ENCODE data around the gene PLD3.
"Not testable (repeated sequence)": the region's sequence is repeated elsewhere in the genome, so short reads cannot be mapped to it uniquely, and the experiment has no call there.

PLD3 gene

DNA sequence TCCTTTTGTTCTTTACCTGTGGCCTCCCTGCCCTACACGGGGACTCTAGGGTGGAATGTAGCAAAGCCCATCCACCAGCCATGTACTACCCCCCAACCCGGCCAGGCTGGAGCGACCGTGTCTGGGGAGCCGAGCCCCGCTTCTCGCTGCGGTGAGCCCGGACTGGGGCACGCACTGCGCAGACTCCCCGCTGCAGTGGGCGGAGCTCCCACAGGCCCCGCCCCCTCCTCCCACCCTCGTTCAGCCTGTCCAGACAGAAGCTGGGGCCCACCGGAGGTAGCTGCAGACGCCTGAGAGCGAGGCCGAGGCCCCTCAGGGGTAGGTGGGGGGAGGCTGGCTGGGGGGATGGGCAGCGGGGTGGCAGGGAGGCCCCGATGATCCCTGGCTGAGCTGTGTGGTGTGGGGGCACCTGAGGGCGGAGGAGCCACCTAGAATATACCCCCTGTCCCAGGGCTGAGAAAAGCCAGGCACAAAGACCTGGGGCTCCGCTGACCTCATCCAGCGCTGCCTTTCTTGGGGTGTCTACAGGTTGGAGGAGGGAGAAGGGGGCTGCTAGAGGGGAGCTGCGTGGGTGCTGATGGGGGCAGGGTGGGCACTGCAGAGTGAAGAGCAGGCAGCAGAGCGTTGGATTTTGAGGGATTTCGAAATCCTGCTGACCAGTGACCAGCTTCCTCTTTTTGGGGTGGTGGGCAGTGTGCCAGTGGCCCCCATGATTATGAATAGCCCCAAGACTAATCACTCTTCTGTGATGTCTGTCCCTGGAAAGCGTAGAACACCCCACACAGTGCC lies 17.3 kb downstream of the PLD3 start:
- DNase-seq = peak; percentile 14

- DNase-seq = no peak
Observed at GRCh38 chr19:40366697-40367561, 18.4 kb downstream of the PLD3 start.

DNA sequence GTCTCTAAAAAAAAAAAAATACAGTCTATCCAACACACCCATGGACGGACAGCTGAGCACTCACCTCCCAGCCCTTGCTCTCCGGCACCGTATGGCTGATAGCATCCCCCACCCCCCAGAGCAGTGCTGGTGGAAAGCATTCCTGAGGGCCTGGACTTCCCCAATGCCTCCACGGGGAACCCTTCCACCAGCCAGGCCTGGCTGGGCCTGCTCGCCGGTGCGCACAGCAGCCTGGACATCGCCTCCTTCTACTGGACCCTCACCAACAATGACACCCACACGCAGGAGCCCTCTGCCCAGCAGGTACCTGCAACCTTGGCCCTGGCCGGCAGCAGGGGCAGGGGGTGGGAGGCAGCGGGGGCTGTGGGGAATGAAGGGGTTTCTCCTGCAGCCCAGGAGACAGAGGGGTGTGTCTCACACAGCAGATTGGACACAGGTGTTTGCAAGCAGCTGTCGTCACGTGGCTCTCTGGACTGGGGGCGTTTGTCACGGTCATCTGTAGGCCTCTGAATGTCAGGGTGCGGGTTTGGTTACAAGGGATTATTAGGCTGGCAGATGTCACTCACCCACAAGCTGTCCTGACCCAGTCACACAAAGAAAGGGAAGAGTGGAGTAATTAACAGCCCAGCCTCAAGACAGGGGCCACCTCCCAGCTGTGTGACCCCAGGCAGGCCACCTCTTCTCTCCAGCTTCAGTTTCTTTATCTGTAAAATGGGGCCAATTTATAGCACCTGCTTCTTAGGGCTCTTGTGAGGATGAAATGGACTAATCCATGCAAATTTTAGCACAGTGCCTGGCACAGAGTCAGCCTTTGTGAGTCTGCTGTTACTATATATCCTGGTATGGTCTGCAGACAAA lies 19.3 kb downstream of the PLD3 start:
- no peak for DNase-seq

DNA sequence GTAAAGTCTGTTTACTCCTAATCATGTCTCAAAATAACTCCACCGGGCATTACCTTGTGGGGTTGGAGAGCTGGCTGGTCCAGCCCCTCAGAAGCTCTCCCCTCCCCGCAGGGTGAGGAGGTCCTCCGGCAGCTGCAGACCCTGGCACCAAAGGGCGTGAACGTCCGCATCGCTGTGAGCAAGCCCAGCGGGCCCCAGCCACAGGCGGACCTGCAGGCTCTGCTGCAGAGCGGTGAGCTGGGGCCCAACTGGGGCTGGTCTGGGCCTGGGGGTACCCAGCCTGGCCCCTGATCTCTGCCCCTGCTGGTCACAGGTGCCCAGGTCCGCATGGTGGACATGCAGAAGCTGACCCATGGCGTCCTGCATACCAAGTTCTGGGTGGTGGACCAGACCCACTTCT lies 21.3 kb downstream of the PLD3 start:
- no peak for DNase-seq

DNA sequence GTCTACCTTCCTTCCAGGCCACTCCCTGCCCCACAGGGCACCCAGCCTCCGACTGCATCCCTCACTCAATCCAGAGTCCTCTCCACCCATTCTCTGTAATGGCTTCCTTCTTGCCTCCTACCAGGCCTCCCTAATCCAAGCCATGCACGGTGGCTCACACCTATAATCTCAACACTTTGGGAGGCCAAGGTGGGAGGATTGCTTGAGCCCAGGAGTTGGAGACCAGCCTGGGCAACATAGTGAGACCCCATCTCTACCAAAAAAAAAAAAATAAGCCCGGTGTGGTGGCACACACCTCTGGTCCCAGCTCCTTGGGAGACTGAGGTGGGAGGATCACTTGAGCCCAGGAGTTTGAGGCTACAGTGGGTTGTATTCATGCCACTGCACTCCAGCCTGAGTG lies 21.8 kb downstream of the PLD3 start:
- not testable (repeated sequence) for DNase-seq

GRCh38 chr19:40370997-40371801 lies 22.7 kb downstream of the PLD3 start:
- no peak for DNase-seq

GRCh38 chr19:40371802-40372122 lies 23.3 kb downstream of the PLD3 start:
- DNase-seq = no peak

GRCh38 chr19:40374084-40374483 lies 25.6 kb downstream of the PLD3 start:
- DNase-seq = no peak

DNA sequence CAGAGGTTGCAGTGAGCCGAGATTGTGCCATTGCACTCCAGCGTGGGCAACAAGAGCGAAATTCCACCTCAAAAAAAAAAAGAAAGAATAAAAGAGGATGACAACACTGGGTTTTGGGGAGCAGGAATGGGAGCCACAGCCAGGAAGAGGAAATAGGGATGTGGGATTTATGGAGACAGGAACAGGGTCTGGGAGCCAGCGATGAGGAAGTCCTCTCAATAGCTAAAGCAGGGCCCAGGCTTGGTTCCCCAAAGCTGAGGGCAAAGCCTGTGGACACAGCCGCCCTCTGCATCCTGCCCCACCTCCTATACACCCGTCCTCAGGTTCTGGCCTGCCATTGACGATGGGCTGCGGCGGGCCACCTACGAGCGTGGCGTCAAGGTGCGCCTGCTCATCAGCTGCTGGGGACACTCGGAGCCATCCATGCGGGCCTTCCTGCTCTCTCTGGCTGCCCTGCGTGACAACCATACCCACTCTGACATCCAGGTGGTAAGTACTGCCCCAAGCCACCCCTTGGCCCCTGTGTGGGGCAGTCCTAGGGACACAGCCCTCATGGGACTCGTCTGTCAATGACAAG lies 27.9 kb downstream of the PLD3 start:
- no peak for DNase-seq

- DNase-seq = no peak
Observed at GRCh38 chr19:40377876-40378385, 29.4 kb downstream of the PLD3 start.

- DNase-seq = no peak
Observed at GRCh38 chr19:40378509-40378908, 30.0 kb downstream of the PLD3 start.

- DNase-seq = no peak
Observed at GRCh38 chr19:40379446-40380198, 31.1 kb downstream of the PLD3 start.

DNA sequence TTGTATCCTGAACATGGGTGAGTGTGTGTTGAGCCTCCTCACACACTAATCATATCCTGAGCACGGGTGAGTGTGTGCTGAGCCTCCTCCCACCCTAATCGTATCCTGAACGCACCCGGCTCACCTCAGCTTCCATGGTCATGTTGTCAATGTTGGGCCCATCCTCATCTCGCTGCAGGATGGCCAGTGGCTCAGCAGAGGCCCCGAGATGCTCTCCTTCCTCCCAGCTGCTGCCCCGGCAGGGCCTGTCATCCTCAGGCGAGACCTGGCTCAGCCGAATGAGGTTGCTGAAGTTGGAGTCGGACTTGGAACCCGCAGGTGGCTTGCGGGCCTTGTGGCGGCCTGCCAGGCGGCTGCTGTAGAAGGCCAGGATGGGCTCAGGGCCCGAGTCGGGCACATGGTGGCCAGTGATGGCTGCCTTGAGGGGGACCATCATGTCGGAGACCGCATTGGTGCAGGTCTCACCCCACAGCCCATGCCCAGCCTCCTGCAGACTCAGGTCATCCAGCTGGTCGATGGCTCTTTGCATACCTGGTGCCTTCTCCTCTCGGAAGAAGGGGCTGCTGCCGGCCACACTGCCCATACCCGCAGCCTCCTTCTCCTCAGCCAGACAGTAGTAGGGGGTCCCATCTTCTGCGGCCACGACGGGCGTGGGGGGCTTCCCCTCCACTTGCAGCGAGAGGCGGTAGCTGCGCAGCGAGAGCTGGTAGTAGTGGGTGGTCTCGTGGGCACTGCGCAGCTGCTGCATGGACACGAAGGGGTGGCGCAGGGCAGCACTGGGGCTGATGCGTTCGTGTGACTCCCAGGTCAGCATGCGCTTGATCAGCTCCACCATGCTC lies 31.9 kb downstream of the PLD3 start:
- DNase-seq = no peak

DNA sequence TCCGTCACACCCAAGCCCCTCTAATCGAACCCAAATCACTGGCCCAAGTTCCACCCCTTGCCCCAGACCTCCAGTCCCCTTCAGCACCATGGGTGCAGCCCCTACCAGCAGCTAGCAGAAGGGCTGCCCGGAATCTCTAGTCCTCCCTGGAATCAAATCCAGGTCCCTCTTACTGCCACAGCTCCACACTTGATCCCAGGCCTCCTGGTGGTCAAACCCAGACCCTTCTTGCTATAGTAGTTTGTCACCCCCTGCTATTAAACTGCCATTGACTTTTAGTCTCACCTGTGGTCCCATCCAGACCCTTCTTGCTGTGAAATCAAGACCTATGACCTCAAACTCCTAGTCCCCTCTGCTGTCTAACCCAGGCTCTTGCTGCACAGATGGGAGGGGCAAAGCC lies 32.8 kb downstream of the PLD3 start:
- no peak for DNase-seq

DNA sequence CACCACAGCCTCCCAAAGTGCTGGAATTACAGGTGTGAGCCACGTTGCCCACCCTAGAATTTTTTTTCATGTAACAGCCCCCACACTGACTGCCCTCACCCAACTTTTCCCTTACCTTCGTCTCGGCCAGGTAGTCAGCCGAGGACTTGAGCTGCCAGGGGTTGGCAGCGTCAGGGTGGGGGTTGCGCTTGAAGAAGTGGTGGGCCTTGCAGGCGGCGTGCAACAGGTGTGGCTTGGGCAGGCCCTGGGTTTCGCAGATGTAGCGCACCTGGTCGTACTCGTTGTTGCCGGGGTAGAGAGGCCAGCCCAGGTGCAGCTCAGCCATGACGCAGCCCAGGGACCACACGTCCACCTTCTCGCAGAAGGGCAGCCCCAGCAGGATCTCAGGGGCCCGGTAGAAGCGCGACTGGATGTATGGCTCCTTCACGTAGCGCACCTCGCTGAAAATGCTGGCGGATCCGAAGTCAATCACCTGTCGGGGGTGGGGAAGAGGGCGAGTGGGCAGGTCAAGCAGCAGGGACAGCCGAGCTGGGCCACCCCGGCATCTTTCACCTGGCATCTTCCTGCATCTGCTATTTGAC lies 35.3 kb downstream of the PLD3 start:
- no peak for DNase-seq

- DNase-seq = no peak
Observed at GRCh38 chr19:40387155-40387554, 38.7 kb downstream of the PLD3 start.

DNA sequence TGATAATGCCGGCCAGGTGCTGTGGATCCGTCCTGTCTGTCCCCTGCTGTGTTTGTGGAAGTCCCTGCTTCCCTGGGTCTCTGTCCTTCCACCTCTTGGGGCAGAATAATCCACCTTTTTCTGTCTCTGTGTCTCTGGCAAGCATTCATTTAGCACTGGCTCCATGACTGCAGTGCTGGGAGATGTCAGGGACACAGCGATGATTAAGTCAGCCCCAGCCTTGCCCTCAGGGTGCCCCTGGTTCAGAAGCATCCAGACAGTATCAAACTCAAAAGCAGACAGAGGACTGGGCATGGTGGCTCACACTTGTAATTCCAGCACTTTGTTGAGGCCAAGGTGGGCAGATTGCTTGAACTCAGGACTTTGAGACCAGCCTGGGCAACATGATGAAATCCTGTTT lies 40.0 kb downstream of the PLD3 start:
- DNase-seq = no peak

GRCh38 chr19:40389404-40390083 lies 41.0 kb downstream of the PLD3 start:
- no peak for DNase-seq

All from effector CD8-positive, alpha-beta T cell (primary cell).